Measurements from ENCODE around the gene RREB1. TPM values are rescaled to one million over a fixed set of nuclear protein-coding genes. Genes with fewer than 3 reads are reported as not detected.
"Not testable (repeated sequence)": the region's sequence is repeated elsewhere in the genome, so short reads cannot be mapped to it uniquely, and the experiment has no call there.

Gene RREB1
- polyA plus RNA-seq, 4 donors, result 6.5 to 38.3 (median 11.5) TPM

GRCh38 chr6:7156643-7157278 lies 49.0 kb downstream of the RREB1 start:
- DNase-seq (no peak), FAIRE-seq (no peak)
- Histone ChIP-seq H3K27ac (ENCODE audit: low read depth in 1 of 3, low read length in 2 of 3) (peak overlapping the region in 1 of 3 donors; percentile 81), H3K4me3 (ENCODE audit: low read depth in 1 of 3, low read length in 3 of 3) (no peak overlapping the region), H3K27me3 (ENCODE audit: control insufficient read depth in 3 of 3, insufficient read depth in 3 of 3, low read length in 3 of 3) (no peaks in the 10 kb centered on the region), H3K36me3 (ENCODE audit: control insufficient read depth in 3 of 3, insufficient read depth in 2 of 3, low read depth in 1 of 3, low read length in 3 of 3) (peaks cover 2 to 30% (median 5%) of the 10 kb centered on the region in 3 donors), H3K9me3 (ENCODE audit: control insufficient read depth in 2 of 2, insufficient read depth in 1 of 2, low read depth in 1 of 2, low read length in 1 of 2) (no peaks in the 10 kb centered on the region), H3K4me1 (ENCODE audit: control insufficient read depth in 3 of 3, insufficient read depth in 2 of 3, low read depth in 1 of 3, low read length in 2 of 3) (peaks cover 10 to 37% (median 16%) of the 10 kb centered on the region in 3 donors)
- WGBS, 3 donors, result 75 to 80% (median 80%) methylated on average over 11 of the region's 11 CpGs

- peaks cover 12 to 36% (median 18%) of the 10 kb centered on the region in 3 donors for H3K4me1 ChIP-seq (ENCODE audit: control insufficient read depth in 3 of 3, insufficient read depth in 2 of 3, low read depth in 1 of 3, low read length in 2 of 3)
- FAIRE-seq, result not testable (repeated sequence)
Observed at GRCh38 chr6:7157307-7157706, 49.5 kb downstream of the RREB1 start.

GRCh38 chr6:7157752-7158616 lies 50.2 kb downstream of the RREB1 start:
- no peaks in the 10 kb centered on the region for H3K27me3 ChIP-seq (ENCODE audit: control insufficient read depth in 3 of 3, insufficient read depth in 3 of 3, low read length in 3 of 3)
- H3K4me3 ChIP-seq (ENCODE audit: low read depth in 1 of 3, low read length in 3 of 3), result no peak overlapping the region
- 78 to 79% (median 79%) methylated on average over 6 of the region's 6 CpGs for whole genome bisulfite sequencing, 3 donors
- DNase-seq (no peak), FAIRE-seq (no peak)
- H3K4me1 ChIP-seq (ENCODE audit: control insufficient read depth in 3 of 3, insufficient read depth in 2 of 3, low read depth in 1 of 3, low read length in 2 of 3), result peaks cover 12 to 33% (median 18%) of the 10 kb centered on the region in 3 donors
- peaks cover 0 to 32% (median 5%) of the 10 kb centered on the region in 3 donors for H3K36me3 ChIP-seq (ENCODE audit: control insufficient read depth in 3 of 3, insufficient read depth in 2 of 3, low read depth in 1 of 3, low read length in 3 of 3)
- no peaks in the 10 kb centered on the region for H3K9me3 ChIP-seq (ENCODE audit: control insufficient read depth in 2 of 2, insufficient read depth in 1 of 2, low read depth in 1 of 2, low read length in 1 of 2)
- H3K27ac ChIP-seq (ENCODE audit: low read depth in 1 of 3, low read length in 2 of 3), result no peak overlapping the region

More at GRCh38 chr6:7157307-7157706, 49.5 kb downstream of the RREB1 start:
- H3K27me3 ChIP-seq (ENCODE audit: control insufficient read depth in 3 of 3, insufficient read depth in 3 of 3, low read length in 3 of 3); DNase-seq; H3K9me3 ChIP-seq (ENCODE audit: control insufficient read depth in 2 of 2, insufficient read depth in 1 of 2, low read depth in 1 of 2, low read length in 1 of 2); H3K4me3 ChIP-seq (ENCODE audit: low read depth in 1 of 3, low read length in 3 of 3): not testable (repeated sequence)
- peak overlapping the region in 1 of 3 donors; percentile 81 for H3K27ac ChIP-seq (ENCODE audit: low read depth in 1 of 3, low read length in 2 of 3)
- H3K36me3 ChIP-seq (ENCODE audit: control insufficient read depth in 3 of 3, insufficient read depth in 2 of 3, low read depth in 1 of 3, low read length in 3 of 3), result peaks cover 2 to 32% (median 5%) of the 10 kb centered on the region in 3 donors
- WGBS, 3 donors, result 92 to 94% (median 93%) methylated on average over 7 of the region's 7 CpGs

GRCh38 chr6:7159790-7160525 lies 52.2 kb downstream of the RREB1 start:
- Histone ChIP-seq H3K27me3 (ENCODE audit: control insufficient read depth in 3 of 3, insufficient read depth in 3 of 3, low read length in 3 of 3) (no peaks in the 10 kb centered on the region), H3K9me3 (ENCODE audit: control insufficient read depth in 2 of 2, insufficient read depth in 1 of 2, low read depth in 1 of 2, low read length in 1 of 2) (no peaks in the 10 kb centered on the region), H3K4me3 (ENCODE audit: low read depth in 1 of 3, low read length in 3 of 3) (no peak overlapping the region), H3K27ac (ENCODE audit: low read depth in 1 of 3, low read length in 2 of 3) (no peak overlapping the region), H3K4me1 (ENCODE audit: control insufficient read depth in 3 of 3, insufficient read depth in 2 of 3, low read depth in 1 of 3, low read length in 2 of 3) (peaks cover 13 to 32% (median 13%) of the 10 kb centered on the region in 3 donors), H3K36me3 (ENCODE audit: control insufficient read depth in 3 of 3, insufficient read depth in 2 of 3, low read depth in 1 of 3, low read length in 3 of 3) (peaks cover 0 to 32% (median 3%) of the 10 kb centered on the region in 3 donors)
- FAIRE-seq (no peak), DNase-seq (no peak)
- WGBS, 3 donors, result 84 to 87% (median 86%) methylated on average over 4 of the region's 4 CpGs

GRCh38 chr6:7161253-7161623 lies 53.5 kb downstream of the RREB1 start:
- Histone ChIP-seq H3K27ac (ENCODE audit: low read depth in 1 of 3, low read length in 2 of 3) (no peak overlapping the region), H3K9me3 (ENCODE audit: control insufficient read depth in 2 of 2, insufficient read depth in 1 of 2, low read depth in 1 of 2, low read length in 1 of 2) (no peaks in the 10 kb centered on the region), H3K4me3 (ENCODE audit: low read depth in 1 of 3, low read length in 3 of 3) (no peak overlapping the region), H3K27me3 (ENCODE audit: control insufficient read depth in 3 of 3, insufficient read depth in 3 of 3, low read length in 3 of 3) (no peaks in the 10 kb centered on the region), H3K36me3 (ENCODE audit: control insufficient read depth in 3 of 3, insufficient read depth in 2 of 3, low read depth in 1 of 3, low read length in 3 of 3) (peaks cover 0 to 35% (median 3%) of the 10 kb centered on the region in 3 donors), H3K4me1 (ENCODE audit: control insufficient read depth in 3 of 3, insufficient read depth in 2 of 3, low read depth in 1 of 3, low read length in 2 of 3) (peaks cover 18 to 45% (median 23%) of the 10 kb centered on the region in 3 donors)
- FAIRE-seq, result no peak
- DNase-seq, result no peak

GRCh38 chr6:7161845-7162244 lies 54.1 kb downstream of the RREB1 start:
- WGBS, 3 donors, result 55 to 73% (median 56%) methylated on average over 4 of the region's 4 CpGs
- H3K4me1 ChIP-seq (ENCODE audit: control insufficient read depth in 3 of 3, insufficient read depth in 2 of 3, low read depth in 1 of 3, low read length in 2 of 3), result peaks cover 22 to 51% (median 24%) of the 10 kb centered on the region in 3 donors
- H3K4me3 ChIP-seq (ENCODE audit: low read depth in 1 of 3, low read length in 3 of 3), result no peak overlapping the region
- no peak for FAIRE-seq
- H3K36me3 ChIP-seq (ENCODE audit: control insufficient read depth in 3 of 3, insufficient read depth in 2 of 3, low read depth in 1 of 3, low read length in 3 of 3), result peaks cover 0 to 32% (median 3%) of the 10 kb centered on the region in 3 donors
- H3K9me3 ChIP-seq (ENCODE audit: control insufficient read depth in 2 of 2, insufficient read depth in 1 of 2, low read depth in 1 of 2, low read length in 1 of 2), result no peaks in the 10 kb centered on the region
- DNase-seq, result no peak
- H3K27ac ChIP-seq (ENCODE audit: low read depth in 1 of 3, low read length in 2 of 3), result no peak overlapping the region
- H3K27me3 ChIP-seq (ENCODE audit: control insufficient read depth in 3 of 3, insufficient read depth in 3 of 3, low read length in 3 of 3), result no peaks in the 10 kb centered on the region

GRCh38 chr6:7163661-7164071 lies 55.9 kb downstream of the RREB1 start:
- no peaks in the 10 kb centered on the region for H3K27me3 ChIP-seq (ENCODE audit: control insufficient read depth in 3 of 3, insufficient read depth in 3 of 3, low read length in 3 of 3)
- H3K36me3 ChIP-seq (ENCODE audit: control insufficient read depth in 3 of 3, insufficient read depth in 2 of 3, low read depth in 1 of 3, low read length in 3 of 3), result peaks cover 0 to 19% (median 0%) of the 10 kb centered on the region in 3 donors
- 84 to 89% (median 86%) methylated on average over 12 of the region's 12 CpGs for WGBS, 3 donors
- peaks cover 25 to 63% (median 31%) of the 10 kb centered on the region in 3 donors for H3K4me1 ChIP-seq (ENCODE audit: control insufficient read depth in 3 of 3, insufficient read depth in 2 of 3, low read depth in 1 of 3, low read length in 2 of 3)
- no peak overlapping the region for H3K4me3 ChIP-seq (ENCODE audit: low read depth in 1 of 3, low read length in 3 of 3)
- DNase-seq (no peak), FAIRE-seq (no peak)
- H3K9me3 ChIP-seq (ENCODE audit: control insufficient read depth in 2 of 2, insufficient read depth in 1 of 2, low read depth in 1 of 2, low read length in 1 of 2), result no peaks in the 10 kb centered on the region
- no peak overlapping the region for H3K27ac ChIP-seq (ENCODE audit: low read depth in 1 of 3, low read length in 2 of 3)

GRCh38 chr6:7164536-7165001 lies 56.8 kb downstream of the RREB1 start:
- H3K27ac ChIP-seq (ENCODE audit: low read depth in 1 of 3, low read length in 2 of 3), result peak overlapping the region in 2 of 3 donors; percentile 23 to 62
- no peak for FAIRE-seq
- DNase-seq, result no peak

More at GRCh38 chr6:7164536-7165001, 56.8 kb downstream of the RREB1 start:
- 72 to 83% (median 77%) methylated on average over 5 of the region's 5 CpGs for whole genome bisulfite sequencing, 3 donors
- Histone ChIP-seq H3K27me3 (ENCODE audit: control insufficient read depth in 3 of 3, insufficient read depth in 3 of 3, low read length in 3 of 3) (no peaks in the 10 kb centered on the region), H3K4me1 (ENCODE audit: control insufficient read depth in 3 of 3, insufficient read depth in 2 of 3, low read depth in 1 of 3, low read length in 2 of 3) (peaks cover 32 to 72% (median 38%) of the 10 kb centered on the region in 3 donors), H3K4me3 (ENCODE audit: low read depth in 1 of 3, low read length in 3 of 3) (no peak overlapping the region), H3K36me3 (ENCODE audit: control insufficient read depth in 3 of 3, insufficient read depth in 2 of 3, low read depth in 1 of 3, low read length in 3 of 3) (peaks cover 0 to 24% (median 0%) of the 10 kb centered on the region in 3 donors), H3K9me3 (ENCODE audit: control insufficient read depth in 2 of 2, insufficient read depth in 1 of 2, low read depth in 1 of 2, low read length in 1 of 2) (no peaks in the 10 kb centered on the region)

Data from small intestine (tissue), 7 donors.